Measurements from ENCODE around the gene CTIF.

DNA sequence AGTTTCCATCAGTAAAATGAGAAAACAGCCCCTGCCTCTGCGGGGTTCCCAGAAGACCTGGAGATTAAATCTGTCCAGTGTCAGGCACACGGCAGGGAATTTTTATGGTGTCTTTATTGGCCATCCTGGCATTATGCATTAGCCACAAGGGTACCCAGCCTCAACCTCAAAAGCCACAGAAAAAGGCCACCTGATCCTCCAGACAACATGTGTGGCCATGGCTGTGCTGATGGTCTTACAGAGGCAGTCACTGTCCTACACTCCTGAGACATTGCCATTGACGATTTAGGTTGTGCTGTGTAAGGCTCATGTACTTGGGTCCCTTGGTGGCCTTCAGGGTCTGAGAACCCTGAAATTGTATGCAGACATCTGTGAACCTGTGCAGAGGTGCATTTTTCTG lies 296.3 kb downstream of the CTIF start:
- TF ChIP-seq, protein P1, sequence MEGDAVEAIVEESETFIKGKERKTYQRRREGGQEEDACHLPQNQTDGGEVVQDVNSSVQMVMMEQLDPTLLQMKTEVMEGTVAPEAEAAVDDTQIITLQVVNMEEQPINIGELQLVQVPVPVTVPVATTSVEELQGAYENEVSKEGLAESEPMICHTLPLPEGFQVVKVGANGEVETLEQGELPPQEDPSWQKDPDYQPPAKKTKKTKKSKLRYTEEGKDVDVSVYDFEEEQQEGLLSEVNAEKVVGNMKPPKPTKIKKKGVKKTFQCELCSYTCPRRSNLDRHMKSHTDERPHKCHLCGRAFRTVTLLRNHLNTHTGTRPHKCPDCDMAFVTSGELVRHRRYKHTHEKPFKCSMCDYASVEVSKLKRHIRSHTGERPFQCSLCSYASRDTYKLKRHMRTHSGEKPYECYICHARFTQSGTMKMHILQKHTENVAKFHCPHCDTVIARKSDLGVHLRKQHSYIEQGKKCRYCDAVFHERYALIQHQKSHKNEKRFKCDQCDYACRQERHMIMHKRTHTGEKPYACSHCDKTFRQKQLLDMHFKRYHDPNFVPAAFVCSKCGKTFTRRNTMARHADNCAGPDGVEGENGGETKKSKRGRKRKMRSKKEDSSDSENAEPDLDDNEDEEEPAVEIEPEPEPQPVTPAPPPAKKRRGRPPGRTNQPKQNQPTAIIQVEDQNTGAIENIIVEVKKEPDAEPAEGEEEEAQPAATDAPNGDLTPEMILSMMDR (IDR thresholded peaks at IDR 0.05; ENCODE audit: poor library complexity): no peak
- TF ChIP-seq EZH2 (IDR thresholded peaks at IDR 0.05; ENCODE audit: borderline replicate concordance) (no peak), EZH2phosphoT487 (IDR thresholded peaks at IDR 0.05; ENCODE audit: low read depth, severe bottlenecking, unreplicated experiment) (no peak)

Data from hepatocyte (in vitro differentiated cells).